ENCODE data around the gene TOP3B. TPM values are rescaled to one million over a fixed set of nuclear protein-coding genes. Genes with fewer than 3 reads are reported as not detected.
"Not testable (repeated sequence)": the region's sequence is repeated elsewhere in the genome, so short reads cannot be mapped to it uniquely, and the experiment has no call there.

Gene TOP3B
- total and polyA plus RNA-seq, 2 donors = 17.4 to 18.4 TPM

DNA sequence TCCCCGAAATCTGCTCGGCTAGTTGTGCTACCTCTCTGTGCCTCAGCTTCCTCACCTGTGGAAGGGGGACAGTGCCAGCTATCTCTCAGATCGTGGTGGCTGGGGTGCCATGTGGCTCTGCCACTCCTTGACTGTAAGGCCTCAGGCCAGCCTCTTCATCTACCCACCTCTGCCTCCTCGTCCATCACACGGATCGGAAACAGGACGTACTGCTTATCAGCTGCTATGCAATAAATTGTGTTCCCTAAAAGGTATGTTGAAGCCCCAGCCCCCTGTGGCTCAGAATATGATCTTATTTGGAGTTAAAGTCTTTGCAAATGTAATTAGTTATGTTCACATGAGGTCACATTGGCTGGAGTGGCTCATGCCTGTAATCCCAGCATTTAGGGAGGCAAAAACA, 37.7 kb downstream of the TOP3B start:
- Histone ChIP-seq H3K36me3 (ENCODE audit: control insufficient read depth in 2 of 2, insufficient read depth in 2 of 2, low read length in 1 of 2) (peaks cover 9 to 13% of the 10 kb centered on the region in 2 donors), H3K27ac (ENCODE audit: low read depth in 1 of 2, low read length in 1 of 2) (no peak overlapping the region), H3K27me3 (ENCODE audit: control insufficient read depth in 2 of 2, insufficient read depth in 1 of 2, low read length in 1 of 2) (no peaks in the 10 kb centered on the region), H3K4me3 (ENCODE audit: low read length in 2 of 2) (no peak overlapping the region), H3K9me3 (ENCODE audit: control insufficient read depth in 2 of 2, insufficient read depth in 1 of 2, low read length in 1 of 2) (no peaks in the 10 kb centered on the region), H3K4me1 (ENCODE audit: control insufficient read depth in 2 of 2, insufficient read depth in 2 of 2, low read length in 2 of 2) (peaks cover 0 to 25% of the 10 kb centered on the region in 2 donors)
- no peak for DNase-seq (ENCODE audit: low read depth in 6 of 9, low spot score in 9 of 9)
- 95% methylated on average over 7 of the region's 7 CpGs for WGBS

DNA sequence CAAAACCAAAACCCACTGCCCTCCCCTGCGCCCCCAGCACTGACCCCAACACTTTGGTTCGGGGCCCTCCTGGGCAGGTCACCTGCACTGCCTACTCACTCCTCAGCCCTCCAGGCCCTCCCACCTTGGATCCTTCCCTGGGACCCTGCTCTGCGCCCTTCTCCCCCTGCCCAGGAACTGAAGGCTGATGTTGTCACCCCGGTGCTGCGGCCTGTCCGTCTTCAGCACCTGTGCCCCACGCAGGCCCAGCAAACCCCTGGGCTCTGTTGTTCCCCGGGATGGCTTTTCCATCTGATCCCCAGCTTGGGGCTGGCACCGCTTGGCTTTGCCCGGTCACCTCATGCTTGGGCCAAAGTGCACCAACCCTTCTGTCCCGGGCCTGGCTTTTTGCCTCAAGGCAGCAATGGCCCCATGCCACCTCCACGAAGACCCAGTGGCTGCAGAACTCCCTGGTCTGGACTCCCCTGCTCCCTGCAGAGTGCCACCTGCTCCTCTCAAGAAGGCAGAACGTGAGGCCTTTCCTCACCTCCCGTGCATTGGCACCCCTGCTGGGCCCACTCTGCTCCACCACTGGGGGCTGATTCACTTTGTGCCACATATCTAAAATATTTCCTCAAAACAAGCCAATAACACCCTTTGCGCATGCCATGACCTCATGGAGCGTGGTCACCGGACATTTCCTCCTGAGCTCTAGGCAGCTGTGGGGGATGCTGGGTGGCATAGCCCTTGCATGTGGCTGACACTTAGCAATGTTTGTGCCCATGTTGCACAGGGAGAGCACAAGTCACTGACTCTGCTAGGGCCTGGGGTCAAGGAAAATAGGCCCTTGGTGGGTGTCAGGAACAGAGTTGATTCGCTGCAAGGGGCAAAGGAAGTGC, 38.8 kb downstream of the TOP3B start:
- Histone ChIP-seq H3K36me3 (ENCODE audit: control insufficient read depth in 2 of 2, insufficient read depth in 2 of 2, low read length in 1 of 2) (peaks cover 12 to 16% of the 10 kb centered on the region in 2 donors), H3K9me3 (ENCODE audit: control insufficient read depth in 2 of 2, insufficient read depth in 1 of 2, low read length in 1 of 2) (no peaks in the 10 kb centered on the region), H3K27ac (ENCODE audit: low read depth in 1 of 2, low read length in 1 of 2) (no peak overlapping the region), H3K27me3 (ENCODE audit: control insufficient read depth in 2 of 2, insufficient read depth in 1 of 2, low read length in 1 of 2) (no peaks in the 10 kb centered on the region), H3K4me1 (ENCODE audit: control insufficient read depth in 2 of 2, insufficient read depth in 2 of 2, low read length in 2 of 2) (peaks cover under 1 to 28% of the 10 kb centered on the region in 2 donors), H3K4me3 (ENCODE audit: low read length in 2 of 2) (no peak overlapping the region)
- DNase-seq (ENCODE audit: low read depth in 6 of 9, low spot score in 9 of 9) = no peak
- 97% methylated on average over 18 of the region's 18 CpGs for WGBS

DNA sequence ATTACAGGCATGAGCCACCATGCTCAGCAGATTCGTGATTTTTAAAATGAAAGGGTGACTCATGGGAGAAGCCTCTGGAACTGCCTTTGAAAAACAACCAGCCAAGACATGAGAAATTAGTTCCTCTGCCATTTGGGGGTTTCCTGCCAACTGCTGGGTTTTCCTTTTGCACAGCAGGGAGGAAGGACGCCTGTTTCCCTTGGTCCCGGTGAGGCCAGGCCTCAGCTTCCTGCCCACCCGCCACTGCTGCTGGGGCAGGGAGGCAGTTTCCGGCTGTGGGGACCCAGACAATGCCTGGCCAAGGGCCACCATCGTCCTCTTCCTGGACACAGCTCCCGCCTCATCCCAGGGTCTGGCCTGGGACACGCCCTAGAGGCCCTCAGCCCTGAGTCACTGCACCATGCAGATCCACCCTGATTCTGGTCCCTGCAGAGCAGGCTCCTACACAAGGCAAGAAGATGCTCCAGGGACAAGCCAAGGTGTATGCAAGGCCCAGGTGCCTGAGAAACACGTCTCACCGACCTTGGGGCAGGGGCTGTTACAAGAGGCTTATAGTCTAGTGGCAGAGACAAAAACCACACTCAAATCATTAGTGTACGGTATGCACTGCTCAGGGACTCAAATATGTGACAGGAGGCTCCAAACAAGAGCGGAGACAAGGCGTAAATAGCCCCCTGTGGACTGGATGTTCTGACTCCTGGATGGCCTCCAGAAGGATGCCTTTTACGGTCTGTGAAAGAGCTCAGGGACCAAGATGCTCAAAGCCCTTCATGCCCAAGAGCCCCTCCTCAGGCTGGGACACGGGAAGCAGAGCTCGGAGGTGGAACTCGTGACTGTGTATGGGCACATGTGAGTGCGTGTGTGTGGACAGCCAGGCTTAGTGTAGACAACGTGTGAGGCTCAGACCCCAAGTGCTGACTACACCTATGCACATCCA, 39.9 kb downstream of the TOP3B start:
- Histone ChIP-seq H3K4me3 (ENCODE audit: low read length in 2 of 2) (no peak overlapping the region), H3K27ac (ENCODE audit: low read depth in 1 of 2, low read length in 1 of 2) (peak overlapping the region; percentile 15 to 51), H3K27me3 (ENCODE audit: control insufficient read depth in 2 of 2, insufficient read depth in 1 of 2, low read length in 1 of 2) (no peaks in the 10 kb centered on the region), H3K36me3 (ENCODE audit: control insufficient read depth in 2 of 2, insufficient read depth in 2 of 2, low read length in 1 of 2) (peaks cover 12 to 16% of the 10 kb centered on the region in 2 donors), H3K9me3 (ENCODE audit: control insufficient read depth in 2 of 2, insufficient read depth in 1 of 2, low read length in 1 of 2) (no peaks in the 10 kb centered on the region), H3K4me1 (ENCODE audit: control insufficient read depth in 2 of 2, insufficient read depth in 2 of 2, low read length in 2 of 2) (peaks cover 6 to 39% of the 10 kb centered on the region in 2 donors)
- 54% methylated on average over 19 of the region's 19 CpGs for WGBS
- DNase-seq (ENCODE audit: low read depth in 6 of 9, low spot score in 9 of 9) = peak in 1 of 9 donors; percentile 21

DNA sequence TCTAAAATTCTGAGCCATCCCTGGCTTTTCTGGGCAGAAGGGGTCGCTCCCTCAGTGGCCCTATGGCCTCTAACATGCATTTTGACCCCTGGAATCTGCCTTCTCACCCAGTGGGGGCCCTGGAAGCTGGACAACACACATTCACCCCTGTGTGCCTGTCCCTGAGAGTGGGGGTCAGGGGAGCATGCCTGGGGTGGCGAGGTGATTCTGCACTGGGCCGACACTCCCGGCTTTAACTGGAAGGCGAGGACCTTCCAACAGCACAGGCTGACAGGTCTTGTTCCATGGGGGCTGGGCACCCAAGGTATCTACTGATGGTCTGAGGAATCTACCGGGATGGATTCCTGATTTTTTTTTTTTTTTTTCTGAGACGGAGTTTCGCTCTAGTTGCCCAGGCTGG, 40.7 kb downstream of the TOP3B start:
- H3K36me3 ChIP-seq (ENCODE audit: control insufficient read depth in 2 of 2, insufficient read depth in 2 of 2, low read length in 1 of 2) = peaks cover 12 to 16% of the 10 kb centered on the region in 2 donors
- H3K4me1 ChIP-seq (ENCODE audit: control insufficient read depth in 2 of 2, insufficient read depth in 2 of 2, low read length in 2 of 2) = peaks cover 8 to 46% of the 10 kb centered on the region in 2 donors
- no peaks in the 10 kb centered on the region for H3K9me3 ChIP-seq (ENCODE audit: control insufficient read depth in 2 of 2, insufficient read depth in 1 of 2, low read length in 1 of 2)
- no peak for DNase-seq (ENCODE audit: low read depth in 6 of 9, low spot score in 9 of 9)
- H3K27me3 ChIP-seq (ENCODE audit: control insufficient read depth in 2 of 2, insufficient read depth in 1 of 2, low read length in 1 of 2) = no peaks in the 10 kb centered on the region
- no peak overlapping the region for H3K4me3 ChIP-seq (ENCODE audit: low read length in 2 of 2)
- H3K27ac ChIP-seq (ENCODE audit: low read depth in 1 of 2, low read length in 1 of 2) = peak overlapping the region in 1 of 2 donors; percentile 46
- WGBS = 85% methylated on average over 8 of the region's 8 CpGs

DNA sequence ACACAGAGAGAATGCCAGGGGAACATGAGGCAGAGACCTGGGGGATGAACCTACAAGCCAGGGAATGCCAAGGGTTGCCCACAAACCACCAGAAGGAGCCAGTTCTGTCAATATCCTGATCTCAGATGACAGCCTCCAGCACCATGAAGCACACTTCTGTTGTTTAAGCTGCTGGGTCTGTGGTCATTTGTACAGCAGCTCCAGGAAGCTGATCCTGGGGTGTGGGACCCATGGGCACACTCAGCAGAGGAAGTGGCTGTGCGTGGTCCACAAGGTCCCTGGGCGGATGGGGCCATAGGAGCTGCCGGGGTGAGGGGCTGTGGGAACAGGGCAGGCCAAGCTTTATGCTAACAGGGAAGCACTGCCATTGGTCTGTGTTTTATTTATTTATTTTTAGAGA, 42.1 kb downstream of the TOP3B start:
- no peak for DNase-seq (ENCODE audit: low read depth in 6 of 9, low spot score in 9 of 9)
- H3K27ac ChIP-seq (ENCODE audit: low read depth in 1 of 2, low read length in 1 of 2) = peak overlapping the region in 1 of 2 donors; percentile 21
- WGBS = 77% methylated on average over 3 of the region's 3 CpGs
- H3K9me3 ChIP-seq (ENCODE audit: control insufficient read depth in 2 of 2, insufficient read depth in 1 of 2, low read length in 1 of 2) = no peaks in the 10 kb centered on the region
- H3K4me3 ChIP-seq (ENCODE audit: low read length in 2 of 2) = no peak overlapping the region
- H3K4me1 ChIP-seq (ENCODE audit: control insufficient read depth in 2 of 2, insufficient read depth in 2 of 2, low read length in 2 of 2) = peaks cover 8 to 52% of the 10 kb centered on the region in 2 donors
- peaks cover 12 to 16% of the 10 kb centered on the region in 2 donors for H3K36me3 ChIP-seq (ENCODE audit: control insufficient read depth in 2 of 2, insufficient read depth in 2 of 2, low read length in 1 of 2)
- H3K27me3 ChIP-seq (ENCODE audit: control insufficient read depth in 2 of 2, insufficient read depth in 1 of 2, low read length in 1 of 2) = no peaks in the 10 kb centered on the region

DNA sequence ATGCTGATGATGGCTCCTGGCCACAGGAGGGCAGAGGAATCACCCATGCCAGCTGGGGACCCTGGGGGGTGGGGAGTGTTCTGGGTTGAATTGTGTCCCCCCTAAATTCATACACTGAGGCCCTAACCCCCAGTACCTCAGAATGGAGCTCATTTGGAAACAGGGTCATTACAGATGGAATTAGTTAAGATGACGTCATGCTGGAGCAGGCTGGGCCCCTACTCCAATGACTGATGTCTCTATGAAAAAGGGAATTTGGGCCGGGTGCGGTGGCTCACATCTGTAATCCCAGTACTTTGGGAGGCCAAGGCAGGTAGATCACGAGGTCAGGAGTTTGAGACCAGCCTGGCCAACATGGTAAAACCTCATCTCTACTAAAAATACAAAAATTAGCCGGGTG, 42.7 kb downstream of the TOP3B start:
- DNase-seq (ENCODE audit: low read depth in 6 of 9, low spot score in 9 of 9); H3K27me3 ChIP-seq (ENCODE audit: control insufficient read depth in 2 of 2, insufficient read depth in 1 of 2, low read length in 1 of 2); H3K9me3 ChIP-seq (ENCODE audit: control insufficient read depth in 2 of 2, insufficient read depth in 1 of 2, low read length in 1 of 2); H3K4me3 ChIP-seq (ENCODE audit: low read length in 2 of 2): not testable (repeated sequence)
- Histone ChIP-seq H3K4me1 (ENCODE audit: control insufficient read depth in 2 of 2, insufficient read depth in 2 of 2, low read length in 2 of 2) (peaks cover 8 to 52% of the 10 kb centered on the region in 2 donors), H3K27ac (ENCODE audit: low read depth in 1 of 2, low read length in 1 of 2) (peak overlapping the region; percentile 51 to 64), H3K36me3 (ENCODE audit: control insufficient read depth in 2 of 2, insufficient read depth in 2 of 2, low read length in 1 of 2) (peaks cover 8 to 13% of the 10 kb centered on the region in 2 donors)
- WGBS = 94% methylated on average over 5 of the region's 5 CpGs

DNA sequence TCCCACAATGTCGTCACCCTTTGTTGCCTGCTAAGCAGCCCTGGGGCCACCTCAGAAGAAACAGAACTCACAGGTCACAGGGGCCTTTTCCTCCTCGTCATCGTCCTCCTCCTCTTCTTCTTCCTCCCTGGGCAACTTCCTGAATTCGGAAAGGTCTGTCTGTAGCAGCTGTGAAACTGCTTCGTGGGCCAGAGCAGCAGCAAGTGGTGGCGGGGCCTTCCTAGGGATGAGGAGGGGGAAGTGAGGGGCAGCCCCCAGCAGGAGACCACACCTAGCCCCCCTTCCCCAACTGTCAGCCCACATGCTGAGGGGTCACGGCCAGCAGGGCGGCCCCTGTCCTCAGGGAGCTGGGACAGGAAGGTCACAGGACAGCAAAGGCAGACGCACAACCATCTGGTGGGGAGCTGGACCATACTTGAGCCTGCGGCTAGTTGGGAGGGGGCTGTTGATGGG, 43.1 kb downstream of the TOP3B start:
- peaks cover 8 to 52% of the 10 kb centered on the region in 2 donors for H3K4me1 ChIP-seq (ENCODE audit: control insufficient read depth in 2 of 2, insufficient read depth in 2 of 2, low read length in 2 of 2)
- peak overlapping the region; percentile 51 to 64 for H3K27ac ChIP-seq (ENCODE audit: low read depth in 1 of 2, low read length in 1 of 2)
- WGBS = 68% methylated on average over 10 of the region's 10 CpGs
- H3K36me3 ChIP-seq (ENCODE audit: control insufficient read depth in 2 of 2, insufficient read depth in 2 of 2, low read length in 1 of 2) = peaks cover 8 to 12% of the 10 kb centered on the region in 2 donors
- H3K4me3 ChIP-seq (ENCODE audit: low read length in 2 of 2) = no peak overlapping the region
- peak in 1 of 9 donors; percentile 24 for DNase-seq (ENCODE audit: low read depth in 6 of 9, low spot score in 9 of 9)
- H3K27me3 ChIP-seq (ENCODE audit: control insufficient read depth in 2 of 2, insufficient read depth in 1 of 2, low read length in 1 of 2) = no peaks in the 10 kb centered on the region
- no peaks in the 10 kb centered on the region for H3K9me3 ChIP-seq (ENCODE audit: control insufficient read depth in 2 of 2, insufficient read depth in 1 of 2, low read length in 1 of 2)

DNA sequence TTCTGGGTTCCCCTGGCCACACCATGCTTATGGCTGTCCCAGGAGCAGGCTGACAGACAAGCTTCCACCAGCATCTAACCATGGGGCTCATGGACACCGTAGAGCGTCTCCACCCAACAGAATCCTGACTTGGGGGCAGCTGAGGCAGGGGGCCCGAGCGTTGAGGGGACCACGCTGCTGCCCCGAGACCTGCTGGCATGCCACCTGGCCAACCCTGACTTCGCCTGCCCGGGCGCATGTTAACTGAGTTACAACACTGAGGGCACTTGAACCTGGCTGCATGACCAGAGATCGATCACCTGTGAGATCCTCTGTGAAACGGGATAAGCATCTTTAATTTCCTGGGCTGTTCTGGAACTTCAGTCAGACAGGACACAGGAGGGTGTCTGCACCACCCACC, 43.7 kb downstream of the TOP3B start:
- no peak for DNase-seq (ENCODE audit: low read depth in 6 of 9, low spot score in 9 of 9)
- H3K9me3 ChIP-seq (ENCODE audit: control insufficient read depth in 2 of 2, insufficient read depth in 1 of 2, low read length in 1 of 2) = no peaks in the 10 kb centered on the region
- H3K4me3 ChIP-seq (ENCODE audit: low read length in 2 of 2) = no peak overlapping the region
- H3K4me1 ChIP-seq (ENCODE audit: control insufficient read depth in 2 of 2, insufficient read depth in 2 of 2, low read length in 2 of 2) = peaks cover 8 to 52% of the 10 kb centered on the region in 2 donors
- peak overlapping the region; percentile 23 to 59 for H3K27ac ChIP-seq (ENCODE audit: low read depth in 1 of 2, low read length in 1 of 2)
- WGBS = 91% methylated on average over 11 of the region's 11 CpGs
- no peaks in the 10 kb centered on the region for H3K27me3 ChIP-seq (ENCODE audit: control insufficient read depth in 2 of 2, insufficient read depth in 1 of 2, low read length in 1 of 2)
- H3K36me3 ChIP-seq (ENCODE audit: control insufficient read depth in 2 of 2, insufficient read depth in 2 of 2, low read length in 1 of 2) = peaks cover 8 to 9% of the 10 kb centered on the region in 2 donors
